ENCODE measurements around the gene RICTOR.

- TF ChIP-seq CTCF (IDR thresholded peaks at IDR 0.05) (peak in 1 of 4 experiments; percentile 16), POLR2AphosphoS5 (IDR thresholded peaks at IDR 0.05) (no peak)
These were observed 32.1 kb upstream of the RICTOR start for GRCh38 chr5:39106322-39106721.
